NCI-H2227 treated with DMSO at 0.1 percent for 48 hours (cell line): ENCODE data around the gene ADK.
"Not testable (repeated sequence)": the region's sequence is repeated elsewhere in the genome, so short reads cannot be mapped to it uniquely, and the experiment has no call there.

Experiments used
- DNase-seq: peaks from one replicate; lab custom pipeline; 2025; lab: John Stamatoyannopoulos, UW

Gene ADK

DNA sequence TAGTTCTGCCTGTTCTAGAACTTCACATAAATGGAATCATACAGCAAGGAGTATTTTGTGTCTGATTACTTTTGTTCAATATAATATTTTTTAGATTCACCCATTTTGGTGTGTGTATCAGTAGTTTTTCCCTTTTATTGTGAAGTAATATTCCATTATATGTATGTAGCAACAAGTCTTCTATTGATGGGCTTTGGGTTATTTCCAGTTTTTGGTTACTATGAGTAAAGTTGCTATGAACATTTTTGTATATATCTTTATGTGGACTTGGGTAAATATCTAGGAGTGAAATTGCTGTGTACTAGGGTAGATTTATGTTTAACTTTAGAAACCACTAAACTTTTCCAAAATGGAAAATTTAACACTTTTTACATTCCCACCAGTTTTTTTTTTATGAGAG is 35.7 kb downstream of the ADK start:
- no peak for DNase-seq

DNA sequence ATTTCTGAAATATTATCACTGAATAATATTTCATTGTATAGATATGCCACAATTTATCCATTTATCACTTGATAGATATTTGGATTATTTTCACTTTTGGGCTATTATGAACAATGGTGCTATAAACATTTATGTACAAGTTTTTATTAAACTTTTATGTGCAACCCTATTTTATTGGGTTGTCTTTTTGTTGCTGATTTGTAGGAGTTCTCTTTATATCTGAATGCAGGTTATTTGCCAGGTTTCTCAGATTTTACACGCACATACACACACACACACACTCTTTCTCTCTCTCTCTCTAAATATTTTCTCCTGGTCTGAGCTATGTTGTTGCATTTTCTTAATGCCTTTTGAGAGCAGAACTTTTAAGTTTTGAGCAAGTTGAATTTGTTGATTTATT is 36.2 kb downstream of the ADK start:
- no peak for DNase-seq

DNA sequence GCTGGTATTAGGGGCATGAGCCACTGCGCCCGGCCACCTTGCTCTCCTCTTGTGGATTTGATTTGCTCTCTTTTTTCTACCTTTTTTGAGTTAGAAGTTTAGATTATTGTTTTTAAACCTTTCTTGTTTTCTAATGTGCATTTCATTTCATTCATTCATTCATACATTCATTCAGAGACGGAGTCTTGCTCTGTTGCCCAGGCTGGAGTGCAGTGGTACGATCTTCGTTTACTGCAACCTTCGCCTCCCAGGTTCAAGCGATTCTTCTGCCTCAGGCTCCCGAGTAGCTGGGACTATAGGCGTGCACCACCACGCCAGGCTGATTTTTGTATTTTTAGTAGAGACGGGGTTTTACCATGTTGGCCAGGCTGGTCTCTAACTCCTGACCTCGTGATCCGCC is 37.6 kb downstream of the ADK start:
- not testable (repeated sequence) for DNase-seq

DNA sequence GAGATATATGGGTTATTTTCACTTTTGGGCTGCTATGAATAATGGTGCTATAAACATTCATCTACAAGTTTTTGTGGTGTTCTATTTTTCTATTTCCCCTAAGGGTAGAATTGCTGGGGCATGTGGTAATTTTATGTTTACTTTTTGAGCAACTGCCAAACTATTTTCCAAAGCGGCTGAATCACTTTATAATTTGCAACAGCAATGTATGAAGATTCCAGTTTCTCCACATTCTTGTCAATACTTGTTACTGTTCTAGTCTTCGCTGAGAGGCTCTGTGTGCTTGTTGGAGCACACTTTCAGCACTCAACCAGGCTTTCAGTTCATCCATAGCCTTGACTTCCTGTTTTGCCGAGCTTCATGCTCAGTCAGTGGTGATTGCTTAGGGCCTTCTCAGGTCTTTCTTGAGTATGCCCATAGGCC is 39.0 kb downstream of the ADK start:
- no peak for DNase-seq

DNA sequence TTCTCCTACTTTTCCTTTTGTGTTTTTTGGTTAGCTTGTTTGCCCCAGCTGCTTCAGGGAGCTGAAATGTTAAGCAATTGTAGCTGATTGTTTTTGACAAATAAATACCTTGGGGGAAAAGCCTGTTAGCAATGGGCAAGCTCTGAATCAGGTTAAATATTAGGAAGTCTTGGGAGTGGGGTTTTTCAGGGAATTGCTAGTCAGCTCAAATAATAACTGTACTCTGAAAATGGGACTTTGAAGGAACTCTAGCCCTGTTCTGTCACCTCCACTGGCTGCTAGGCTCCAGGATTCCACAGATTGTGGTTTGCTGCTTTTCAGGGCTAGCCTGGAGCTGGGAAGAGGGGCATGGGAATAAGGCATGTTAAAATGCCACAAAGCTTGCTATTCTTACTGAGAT is 39.5 kb downstream of the ADK start:
- DNase-seq: no peak

DNA sequence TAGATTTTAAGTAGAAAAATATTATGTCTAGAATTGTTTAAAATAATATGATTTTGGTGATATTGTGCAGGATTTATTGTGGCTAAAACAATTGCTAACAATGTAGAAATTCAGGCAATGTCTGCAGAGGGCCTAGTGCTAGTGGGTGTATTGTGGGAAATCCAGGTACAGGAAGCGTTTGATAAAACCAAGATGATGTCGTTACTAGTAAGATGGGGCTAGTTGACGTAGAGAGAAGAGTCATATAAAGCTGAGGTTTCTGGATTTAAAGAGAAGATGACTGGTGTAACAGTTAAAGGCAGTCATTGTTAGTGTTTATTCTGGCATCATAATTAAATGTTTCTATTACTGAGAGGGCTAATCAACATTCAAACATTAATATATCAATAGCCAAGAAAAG is 43.5 kb downstream of the ADK start:
- DNase-seq: no peak

DNA sequence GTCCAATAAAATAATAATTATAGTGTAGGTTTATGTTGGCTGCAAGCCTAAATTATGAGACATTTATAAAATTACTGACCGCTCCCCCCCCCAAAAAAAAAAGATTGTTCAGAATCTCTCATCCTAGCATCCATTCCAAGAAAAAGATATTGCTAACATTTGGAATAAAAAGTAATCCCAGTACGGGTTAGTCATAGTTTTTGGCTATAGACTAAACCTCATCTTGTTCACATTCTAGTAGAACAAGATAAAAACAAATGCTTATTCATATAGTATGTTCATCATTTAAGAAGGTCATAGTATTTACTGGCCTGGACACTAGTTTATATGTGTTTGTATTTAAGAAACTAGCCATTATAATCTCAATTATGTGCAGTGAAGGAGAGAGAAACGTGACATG is 44.0 kb downstream of the ADK start:
- DNase-seq: no peak

DNA sequence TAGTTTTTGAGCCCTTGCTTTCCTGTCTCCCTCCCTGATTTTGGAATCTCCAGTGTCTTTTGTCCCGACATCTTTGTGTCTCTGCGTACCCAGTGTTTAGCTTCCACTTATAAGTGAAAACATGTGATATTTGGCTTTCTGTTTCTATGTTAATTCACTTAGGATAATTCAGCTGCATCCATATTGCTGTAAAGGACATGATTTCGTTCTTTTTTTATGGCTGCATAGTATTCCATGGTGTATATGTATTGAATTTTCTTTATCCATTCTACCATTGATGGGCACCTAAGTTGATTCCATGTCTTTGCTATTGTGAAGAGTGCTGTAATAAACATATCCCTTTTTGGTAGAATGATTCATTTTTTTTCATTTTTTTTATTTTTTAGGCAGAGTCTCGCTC is 48.3 kb downstream of the ADK start:
- no peak for DNase-seq

DNA sequence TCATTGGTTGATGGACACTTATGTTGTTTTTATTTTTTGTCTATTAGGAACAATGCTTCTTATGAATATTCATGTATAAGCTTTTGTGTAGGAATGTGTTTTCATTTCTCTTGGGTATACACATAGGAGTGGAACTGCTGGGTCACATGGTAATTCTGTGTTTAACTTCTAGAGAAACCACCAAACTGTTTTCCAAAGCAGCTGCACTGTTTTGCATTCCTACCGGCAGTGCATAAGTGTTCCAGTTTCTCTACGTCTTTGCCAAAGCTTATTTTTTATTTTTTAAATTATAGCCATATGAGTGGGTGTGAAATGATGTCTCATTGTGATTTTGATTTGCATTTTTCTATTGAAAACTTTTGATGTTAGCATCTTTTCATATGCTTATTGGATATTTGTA is 51.3 kb downstream of the ADK start:
- no peak for DNase-seq

DNA sequence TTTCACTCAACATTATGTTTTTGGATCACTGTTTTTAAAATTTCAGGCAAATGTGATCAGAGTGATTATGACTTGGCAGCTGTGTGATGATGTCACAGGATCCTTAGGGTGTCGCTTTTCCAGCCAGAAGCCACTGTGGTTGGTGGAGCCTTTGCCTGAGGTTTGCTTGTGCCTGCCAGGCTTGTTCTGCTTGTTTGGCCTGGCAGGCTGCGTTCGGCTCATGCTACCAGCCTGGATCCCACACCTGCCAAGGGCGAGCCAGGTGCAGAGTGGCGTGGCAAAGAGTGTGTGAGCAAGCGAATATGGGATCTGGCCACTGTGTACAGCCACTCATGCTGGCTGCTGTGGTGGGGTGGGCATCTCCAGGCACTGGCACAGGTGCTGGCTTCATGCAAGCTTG is 55.7 kb downstream of the ADK start:
- DNase-seq: no peak

DNA sequence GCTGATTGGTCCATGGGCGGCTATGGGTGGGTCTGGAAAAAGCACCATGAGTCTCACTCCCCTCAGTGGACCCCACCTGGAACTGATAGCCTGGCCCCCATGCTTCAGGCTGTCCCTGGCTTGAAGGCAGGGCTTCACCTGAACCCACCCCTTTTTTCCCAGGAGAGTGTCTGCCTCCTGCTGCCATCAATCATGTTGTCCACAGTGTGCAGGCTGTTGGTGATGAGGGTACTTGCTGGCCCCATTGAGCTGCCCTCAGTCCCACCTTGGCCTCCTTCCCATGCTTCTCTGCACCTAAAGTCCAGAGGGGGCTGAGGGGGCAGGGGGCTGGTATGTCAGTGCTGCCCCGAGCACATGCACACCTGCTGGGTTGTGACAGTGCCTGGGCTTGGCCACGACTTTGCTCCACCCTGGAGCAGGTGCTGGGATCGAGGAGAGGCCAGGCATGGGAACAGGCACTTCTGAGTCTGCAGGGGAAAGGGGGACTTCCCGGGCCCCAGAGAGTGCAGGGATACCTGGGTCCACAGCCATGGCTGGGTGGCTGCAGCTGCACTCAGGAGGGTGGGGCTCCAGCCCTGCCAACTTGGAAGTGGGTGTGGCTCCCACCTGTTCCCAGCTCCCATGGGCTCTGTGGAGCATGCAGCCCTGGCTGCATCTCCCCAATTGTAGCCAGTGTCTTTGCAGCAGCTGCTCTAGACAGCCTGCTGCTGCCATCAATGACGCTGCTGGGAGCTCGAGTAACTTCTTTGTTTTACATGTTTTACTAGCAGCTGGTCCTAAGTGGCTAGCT is 56.9 kb downstream of the ADK start:
- no peak for DNase-seq

DNA sequence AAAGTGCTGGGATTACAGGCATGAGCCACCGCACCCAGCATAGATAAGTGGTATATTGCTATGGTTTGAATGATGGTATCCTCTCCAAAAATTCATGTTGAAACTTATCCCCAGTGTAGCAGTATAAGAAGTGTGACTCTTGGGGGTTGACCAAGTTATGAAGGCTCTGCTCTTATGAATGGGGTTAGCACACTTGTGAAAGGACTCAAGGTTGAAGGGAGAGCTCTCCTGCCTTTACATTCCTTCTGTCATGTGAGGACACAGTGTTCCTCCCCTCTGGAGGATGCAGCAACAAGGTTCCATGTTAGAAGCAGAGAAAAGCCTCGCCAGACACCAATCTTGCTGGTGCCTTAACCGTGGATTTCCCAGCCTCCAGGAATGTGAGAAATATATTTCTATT is 58.0 kb downstream of the ADK start:
- no peak for DNase-seq

DNA sequence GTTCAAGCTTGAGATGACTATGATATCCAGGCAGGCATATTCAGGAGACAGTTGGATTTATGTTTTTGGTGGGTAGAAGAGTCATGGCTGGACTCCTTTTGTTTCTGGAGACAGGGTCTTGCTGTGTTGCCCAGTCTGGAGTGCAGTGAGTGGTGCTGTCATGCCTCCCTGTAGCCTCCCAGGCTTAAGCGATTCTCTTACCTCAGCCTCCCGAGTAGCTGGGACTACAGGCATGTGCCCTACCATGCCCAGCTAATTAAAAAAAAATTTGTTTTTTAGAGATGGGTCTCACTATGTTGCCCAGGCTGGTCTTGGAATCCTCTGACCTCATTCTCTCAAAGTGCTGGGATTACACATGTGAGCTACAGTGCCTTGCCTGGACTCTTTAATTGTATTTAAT is 62.0 kb downstream of the ADK start:
- DNase-seq: no peak

DNA sequence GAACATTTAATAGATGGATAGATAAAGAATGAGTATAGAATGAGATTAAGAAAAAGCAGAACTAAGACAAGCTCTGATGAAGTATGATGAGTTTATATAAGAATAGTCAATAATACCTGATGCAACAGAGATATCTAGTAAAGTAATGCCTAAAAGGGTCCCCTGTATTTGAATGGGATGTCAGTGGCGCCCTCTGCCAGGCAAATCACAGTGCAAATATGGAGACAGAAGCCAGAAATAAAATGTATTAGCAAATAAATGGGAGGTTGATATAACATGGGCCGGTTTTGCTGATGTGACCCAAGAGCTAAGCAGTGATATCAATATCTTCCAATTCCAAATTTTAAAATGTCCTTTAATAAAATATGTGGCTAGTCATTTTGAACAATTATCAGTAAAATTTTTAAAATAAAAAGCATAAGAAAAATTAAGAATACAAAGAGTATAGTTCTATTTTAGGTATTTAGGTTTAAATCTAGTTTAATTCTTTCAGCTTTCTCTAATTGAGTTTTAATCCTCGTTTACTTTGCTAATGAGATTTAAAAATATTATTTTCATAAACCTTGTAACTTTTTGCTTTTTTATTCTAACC is 62.6 kb downstream of the ADK start:
- no peak for DNase-seq

DNA sequence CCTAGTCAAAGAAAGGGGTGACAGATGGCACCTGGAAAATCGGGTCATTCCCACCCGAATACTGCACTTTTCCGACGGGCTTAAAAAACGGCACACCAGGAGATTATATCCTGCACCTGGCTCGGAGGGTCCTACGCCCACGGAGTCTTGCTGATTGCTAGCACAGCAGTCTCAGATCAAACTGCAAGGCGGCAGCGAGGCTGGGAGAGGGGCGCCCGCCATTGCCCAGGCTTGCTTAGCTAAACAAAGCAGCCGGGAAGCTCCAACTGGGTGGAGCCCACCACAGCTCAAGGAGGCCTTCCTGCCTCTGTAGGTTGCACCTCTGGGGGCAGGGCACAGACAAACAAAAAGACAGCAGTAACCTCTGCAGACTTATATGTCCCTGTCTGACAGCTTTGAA is 66.1 kb downstream of the ADK start:
- not testable (repeated sequence) for DNase-seq

DNA sequence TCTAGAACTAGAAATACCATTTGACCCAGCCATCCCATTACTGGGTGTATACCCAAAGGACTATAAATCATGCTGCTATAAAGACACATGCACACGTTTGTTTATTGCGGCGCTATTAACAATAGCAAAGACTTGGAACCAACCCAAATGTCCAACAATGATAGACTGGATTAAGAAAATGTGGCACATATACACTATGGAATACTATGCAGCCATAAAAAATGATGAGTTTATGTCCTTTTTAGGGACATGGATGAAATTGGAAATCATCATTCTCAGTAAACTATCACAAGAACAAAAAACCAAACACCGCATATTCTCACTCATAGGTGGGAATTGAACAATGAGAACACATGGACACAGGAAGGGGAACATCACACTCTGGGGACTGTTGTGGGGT is 71.4 kb downstream of the ADK start:
- not testable (repeated sequence) for DNase-seq

DNA sequence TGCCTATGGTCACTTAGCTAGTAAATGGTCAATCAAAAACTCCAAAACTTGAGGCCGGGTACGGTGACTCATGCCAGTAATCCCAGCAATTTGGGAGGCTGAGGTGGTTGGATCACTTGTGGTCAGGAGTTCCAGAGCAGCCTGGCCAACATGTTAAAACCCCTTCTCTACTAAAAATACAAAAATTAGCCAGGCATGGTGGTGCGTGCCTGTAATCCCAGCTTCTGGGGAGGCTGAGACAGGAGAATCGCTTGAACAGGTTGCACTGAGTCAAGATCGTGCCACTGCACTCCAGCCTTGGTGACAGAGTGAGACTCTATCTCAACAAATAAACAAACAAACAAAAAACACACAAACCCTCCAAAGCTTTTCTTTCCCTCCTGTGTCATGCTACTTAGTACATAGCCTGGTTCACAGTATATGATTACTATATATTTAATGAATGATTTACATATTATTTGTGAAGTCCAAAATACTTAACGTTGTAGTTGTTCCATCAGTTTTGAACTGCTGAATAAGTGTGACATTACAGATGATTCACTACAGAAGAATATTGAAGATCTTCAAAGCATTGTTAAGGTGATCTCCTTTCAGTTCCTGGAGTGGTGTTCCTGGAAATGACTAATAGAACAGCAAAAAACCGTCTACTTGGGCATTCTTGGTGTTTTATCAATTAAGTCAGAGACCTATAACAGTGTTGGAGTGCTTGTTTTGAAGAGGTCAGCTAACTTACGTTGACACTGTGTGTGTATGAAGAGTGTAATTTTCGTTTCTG is 72.9 kb downstream of the ADK start:
- no peak for DNase-seq

DNA sequence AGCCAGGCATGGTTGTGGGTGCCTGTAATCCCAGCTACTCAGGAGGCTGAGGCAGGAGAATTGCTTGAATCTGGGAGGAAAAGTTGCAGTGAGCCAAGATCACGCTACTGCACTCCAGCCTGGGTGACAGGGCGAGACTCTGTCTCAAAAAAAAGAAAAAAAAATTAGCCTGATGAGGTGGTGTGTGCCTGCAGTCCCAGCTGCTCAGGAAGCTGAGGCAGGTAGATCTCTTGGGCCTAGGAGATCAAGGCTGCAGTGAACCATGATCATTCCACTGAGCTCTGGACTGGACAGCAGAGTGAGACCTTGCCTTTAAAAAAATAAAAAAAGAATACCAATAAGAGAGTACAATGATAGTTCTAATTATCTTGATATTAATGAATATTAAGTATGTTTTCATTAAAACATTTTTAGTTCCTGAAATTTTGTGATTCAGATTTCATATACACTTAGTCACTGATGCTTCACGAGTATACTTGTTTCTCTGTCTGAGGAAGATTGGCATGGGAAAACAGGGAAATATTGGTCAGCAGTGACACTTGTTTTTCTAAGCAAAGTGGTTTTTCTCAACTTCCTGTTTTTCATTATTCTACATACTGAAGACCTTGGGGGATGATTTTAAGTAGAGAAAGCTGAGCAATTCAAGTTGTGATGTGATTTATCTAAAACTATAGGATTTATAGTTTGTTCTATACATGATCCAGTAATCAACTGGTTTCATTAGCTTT is 76.8 kb downstream of the ADK start:
- no peak for DNase-seq

DNA sequence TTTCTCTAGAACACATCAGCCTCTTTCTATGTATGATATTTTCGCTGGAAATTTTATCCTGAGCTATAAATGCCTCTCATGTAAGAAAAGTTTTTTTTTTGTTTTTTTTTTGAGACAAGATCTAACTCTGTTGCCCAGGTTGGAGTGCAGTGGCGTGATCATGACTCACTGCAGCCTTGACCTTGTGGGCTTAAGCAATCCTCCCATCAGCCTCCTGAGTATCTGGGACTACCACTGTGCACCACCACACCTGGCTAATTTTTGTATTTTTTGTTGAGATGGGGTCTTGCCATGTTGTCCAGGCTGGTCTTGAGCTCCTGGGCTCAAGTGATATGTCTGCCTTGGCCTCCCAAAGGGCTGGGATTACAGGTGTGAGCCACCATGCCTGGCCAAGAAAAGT is 80.4 kb downstream of the ADK start:
- DNase-seq: no peak

DNA sequence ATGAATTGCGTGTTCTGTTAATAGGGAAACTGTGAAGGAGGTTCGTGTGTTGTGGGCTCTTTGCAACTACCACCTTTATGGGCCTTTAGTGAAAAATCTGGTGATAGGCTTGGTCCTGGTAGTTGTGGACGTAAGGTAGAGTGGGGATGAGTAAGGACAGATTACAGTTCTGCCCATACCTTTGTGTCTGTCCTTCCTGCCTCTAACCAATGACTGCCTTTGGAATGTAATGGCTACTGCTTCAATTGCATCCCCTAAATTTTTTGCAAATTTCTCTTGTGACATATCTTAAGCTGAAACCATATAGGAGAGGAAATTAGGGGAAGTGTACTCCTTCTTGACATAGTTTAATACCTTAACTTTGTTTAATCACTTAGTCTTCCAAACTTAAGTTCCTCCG is 82.3 kb downstream of the ADK start:
- no peak for DNase-seq

DNA sequence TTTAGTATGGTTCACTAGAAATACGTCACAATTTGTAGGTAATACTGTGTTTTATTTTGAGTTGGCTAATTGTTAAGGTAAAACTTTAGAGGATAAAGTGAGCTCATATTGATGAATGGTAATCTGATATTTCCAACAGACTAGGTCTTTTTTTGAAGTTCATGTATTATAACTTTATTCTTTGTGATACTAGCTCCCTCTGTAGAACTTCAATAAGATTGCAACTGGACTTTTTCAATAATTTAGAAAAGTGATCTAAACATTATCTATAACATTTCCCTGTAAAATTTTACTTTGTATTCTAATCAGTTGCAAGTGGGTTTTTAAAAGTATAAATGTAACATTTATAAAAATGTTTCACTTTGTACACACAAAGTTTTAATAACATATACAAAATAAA is 83.5 kb downstream of the ADK start:
- no peak for DNase-seq

DNA sequence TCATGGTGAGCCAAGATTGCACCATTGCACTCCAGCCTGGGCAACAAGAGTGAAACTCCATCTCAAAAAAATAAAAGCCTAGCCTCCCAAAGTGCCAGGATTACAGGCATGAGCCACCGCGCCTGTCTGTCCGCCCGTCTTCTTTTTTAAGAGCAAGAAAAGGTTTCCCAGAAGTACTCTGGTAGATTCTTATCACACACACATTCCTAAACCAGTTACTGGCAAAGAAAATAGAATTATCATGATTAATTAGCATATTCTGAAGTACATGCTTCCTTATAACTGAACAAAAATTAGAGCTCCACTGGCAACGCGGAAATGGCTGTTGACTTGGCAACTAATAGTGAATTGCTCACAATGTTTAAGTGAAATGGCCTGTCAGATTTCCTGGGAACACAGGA is 87.0 kb downstream of the ADK start:
- DNase-seq: no peak

DNA sequence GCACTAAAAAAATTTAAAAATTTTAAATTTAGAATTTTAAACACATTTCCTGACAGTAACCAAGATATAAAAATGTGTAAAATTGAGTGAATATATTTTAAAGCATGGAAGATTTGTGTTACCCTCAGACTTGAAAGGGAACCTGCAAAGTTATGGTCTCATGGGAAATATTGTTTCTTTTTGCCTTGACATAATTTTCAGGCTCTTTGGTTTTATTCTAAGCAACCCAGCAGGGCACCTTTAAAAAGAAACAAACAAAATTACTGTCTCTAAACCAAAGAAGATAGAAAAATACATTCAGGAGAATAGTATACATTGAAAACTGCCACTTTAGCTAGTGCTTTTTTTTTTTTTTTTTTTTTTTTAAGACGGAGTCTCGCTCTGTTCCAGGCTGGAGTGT is 87.5 kb downstream of the ADK start:
- DNase-seq: no peak
